D341Med (cell line): ENCODE measurements around the gene TMEM176B.
"Not testable (repeated sequence)": the region's sequence is repeated elsewhere in the genome, so short reads cannot be mapped to it uniquely, and the experiment has no call there.

ENCODE experiments used
- DNase-seq: peaks from one replicate; pipeline ENCODE4 v3.0.0; 2012; ENCODE audit warnings: low spot score

The TMEM176B gene

DNA sequence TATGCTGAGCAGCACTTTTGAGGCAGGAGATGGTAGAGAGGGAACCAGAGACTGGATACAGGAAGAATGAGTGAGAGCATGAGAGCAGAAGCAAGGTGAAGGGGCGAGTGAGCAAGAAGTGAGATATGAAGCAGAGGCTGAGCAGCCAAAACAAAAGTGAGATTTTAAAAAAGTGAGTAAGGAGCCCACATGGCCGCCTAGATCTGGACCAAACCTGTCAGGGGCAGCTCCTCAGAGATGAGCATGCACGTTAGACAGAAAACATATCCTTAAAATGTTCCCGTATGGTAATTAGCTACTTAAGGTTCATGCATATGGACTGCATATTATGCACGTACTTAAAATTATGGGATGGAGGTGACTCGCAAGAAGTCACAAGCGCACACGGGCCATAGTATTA, 22.9 kb upstream of the TMEM176B start:
- DNase-seq, result no peak

DNA sequence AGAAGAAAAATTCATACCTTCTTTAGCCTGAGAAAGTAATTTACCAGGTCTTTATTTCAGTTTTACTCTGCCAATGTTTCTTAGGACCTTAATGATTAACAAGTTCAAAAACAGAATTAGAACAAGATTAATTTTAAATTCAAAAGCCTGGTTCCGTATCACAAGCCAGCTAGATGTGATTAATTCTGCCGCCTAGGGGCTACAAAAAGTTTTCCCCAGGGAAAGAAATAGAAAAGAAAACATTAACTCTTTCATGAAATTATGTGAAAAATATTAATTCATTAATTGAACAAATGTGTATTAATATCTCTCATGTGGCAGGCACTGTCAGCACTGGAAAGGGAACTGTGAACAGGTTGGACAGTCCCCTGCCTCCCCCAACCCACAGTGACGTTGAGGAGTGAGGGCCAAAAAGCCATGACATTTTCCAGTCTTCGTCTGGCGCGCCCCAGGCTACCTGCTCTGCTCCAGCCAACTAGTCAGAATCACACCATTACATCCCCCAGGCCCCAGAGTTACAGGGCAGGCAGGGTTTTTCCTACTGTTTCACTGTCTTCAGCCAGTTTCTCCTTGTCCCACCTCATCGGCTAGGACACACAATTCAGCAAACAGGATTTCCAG, 20.5 kb upstream of the TMEM176B start:
- DNase-seq, result no peak

DNA sequence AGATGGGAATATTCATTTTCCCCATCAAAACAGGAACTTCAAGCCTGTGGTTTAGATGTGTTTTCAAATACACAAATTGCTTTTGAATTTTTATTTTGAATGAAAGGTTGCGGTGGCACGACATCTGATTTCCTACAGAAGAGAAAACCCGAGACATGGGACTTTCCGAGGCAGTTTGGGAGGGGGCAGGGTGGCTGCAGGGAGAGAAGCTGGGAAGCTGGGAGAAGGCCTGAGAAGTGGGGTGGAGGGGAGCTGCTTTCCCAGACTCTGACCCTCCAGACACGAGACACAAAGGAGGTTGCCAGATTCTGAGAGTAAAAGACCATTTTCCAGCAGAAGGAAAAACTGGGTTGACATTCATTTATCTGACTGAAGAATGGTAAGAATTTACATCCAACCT, 20.0 kb upstream of the TMEM176B start:
- no peak for DNase-seq

DNA sequence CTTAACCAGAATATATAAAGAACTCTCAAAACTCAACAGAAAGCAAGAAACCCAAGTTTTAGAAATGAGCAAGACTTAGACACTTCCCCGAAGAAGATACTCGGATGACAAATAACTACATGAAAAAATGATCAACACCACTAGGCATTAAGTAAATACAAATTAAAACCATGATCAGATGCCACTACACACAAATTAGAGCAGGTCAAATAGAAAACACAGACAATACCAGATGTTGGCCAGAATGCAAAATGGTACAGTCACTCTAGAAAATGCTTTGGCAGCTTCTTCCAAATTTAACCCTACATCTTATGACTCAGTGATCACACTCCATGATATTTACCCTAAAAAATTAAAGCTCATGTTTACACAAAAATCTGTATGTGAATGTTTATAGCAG, 18.8 kb upstream of the TMEM176B start:
- DNase-seq, result no peak

DNA sequence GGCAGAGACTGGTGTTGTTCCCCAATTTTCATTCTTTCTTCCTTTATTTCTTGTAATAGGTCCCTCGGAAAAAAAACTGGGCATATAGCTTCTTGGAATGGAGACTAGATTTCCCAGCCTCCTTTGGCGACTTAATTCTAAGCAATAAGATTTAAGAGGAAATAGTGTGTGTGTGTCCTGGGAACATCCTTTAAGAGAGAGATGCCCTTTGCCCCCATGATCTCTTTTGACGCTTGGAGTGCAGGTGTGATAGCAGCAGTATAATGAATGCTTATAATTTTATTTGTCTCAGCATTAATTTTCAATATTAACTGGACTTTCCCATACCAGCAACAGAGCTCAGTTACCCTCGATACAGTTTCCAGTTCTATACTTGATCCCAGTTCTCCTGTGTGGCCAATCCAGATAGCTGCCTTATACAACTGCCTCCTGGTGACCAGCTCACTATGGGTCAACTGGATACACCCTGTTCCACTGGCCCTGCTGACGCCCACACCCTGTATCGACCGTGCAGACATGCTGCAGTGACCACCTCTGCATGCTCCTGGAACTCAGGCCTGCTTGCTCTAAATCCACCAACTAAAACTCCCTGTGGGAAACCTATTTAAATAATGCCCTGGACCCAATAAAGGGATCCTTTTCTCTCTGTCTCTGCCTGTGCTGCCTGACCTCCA, 14.3 kb upstream of the TMEM176B start:
- no peak for DNase-seq

DNA sequence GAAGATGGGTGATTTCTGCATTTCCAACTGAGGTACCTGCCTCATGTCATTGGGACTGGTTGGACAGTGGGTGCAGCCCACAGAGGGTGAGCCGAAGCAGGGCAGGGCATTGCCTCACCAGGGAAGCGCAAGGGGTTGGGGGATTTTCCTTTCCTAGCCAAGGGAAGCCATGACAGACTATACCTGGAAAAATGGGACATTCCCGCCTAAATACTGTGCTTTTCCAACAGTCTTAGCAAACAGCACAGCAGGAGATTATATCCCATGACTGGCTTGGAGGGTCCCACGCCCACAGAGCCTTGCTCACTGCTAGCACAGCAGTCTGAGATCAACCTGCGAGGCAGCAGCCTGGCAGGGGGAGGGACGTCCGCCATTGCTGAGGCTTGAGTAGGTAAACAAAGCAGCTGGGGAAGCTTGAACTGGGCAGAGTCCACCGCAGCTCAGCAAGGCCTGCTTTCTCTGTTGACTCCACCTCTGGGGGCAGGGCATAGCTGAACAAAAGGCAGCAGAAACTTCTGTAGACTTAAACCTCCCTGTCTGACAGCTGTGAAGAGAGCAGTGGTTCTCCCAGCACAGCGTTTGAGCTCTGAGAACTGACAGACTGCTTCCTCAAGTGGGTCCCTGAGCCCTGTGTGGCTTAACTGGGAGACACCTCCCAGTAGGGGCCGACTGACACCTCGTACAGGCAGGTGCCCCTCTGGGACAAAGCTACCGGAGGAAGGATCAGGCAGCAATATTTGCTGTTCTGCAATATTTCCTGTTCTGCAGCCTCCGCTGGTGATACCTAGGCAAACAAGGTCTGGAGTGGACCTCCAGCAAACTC, 7.7 kb upstream of the TMEM176B start:
- not testable (repeated sequence) for DNase-seq

DNA sequence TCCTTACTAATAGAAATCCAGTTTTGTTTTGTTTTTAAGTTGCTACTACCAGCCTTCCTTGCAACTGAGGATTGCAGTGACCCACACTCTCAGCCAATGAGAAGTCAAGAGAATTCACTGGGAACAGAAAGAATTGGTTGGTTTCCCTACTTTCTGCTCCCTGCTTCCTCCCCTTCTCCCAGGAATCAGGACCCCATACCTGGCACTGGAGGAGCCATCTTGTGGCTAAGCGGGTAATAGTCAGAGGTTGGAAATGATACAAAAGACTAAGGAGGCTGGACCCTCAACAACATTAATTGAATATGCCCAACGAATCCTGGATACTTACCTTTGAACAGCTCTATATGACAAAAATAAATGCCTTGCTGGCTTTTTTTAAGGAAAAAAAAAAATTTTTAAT, 6.7 kb upstream of the TMEM176B start:
- DNase-seq, result no peak

DNA sequence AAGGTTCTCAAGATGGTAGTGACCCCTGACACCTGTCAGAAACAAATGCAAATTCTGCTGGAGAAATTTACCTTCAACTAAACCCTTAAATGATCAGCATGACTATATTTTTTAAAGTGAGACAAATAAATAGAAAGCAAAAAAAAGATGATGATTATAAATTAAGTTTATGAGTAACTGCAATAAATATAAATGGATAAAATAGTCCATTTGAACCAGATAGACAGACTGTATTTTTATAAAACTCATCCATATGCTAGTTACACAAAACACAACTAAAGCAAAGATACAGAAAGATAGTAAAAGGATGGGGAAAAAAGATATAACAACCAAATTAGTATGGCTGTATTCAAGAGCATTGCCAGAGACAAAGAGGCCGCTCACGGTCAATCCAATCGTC, 6.3 kb upstream of the TMEM176B start:
- no peak for DNase-seq

DNA sequence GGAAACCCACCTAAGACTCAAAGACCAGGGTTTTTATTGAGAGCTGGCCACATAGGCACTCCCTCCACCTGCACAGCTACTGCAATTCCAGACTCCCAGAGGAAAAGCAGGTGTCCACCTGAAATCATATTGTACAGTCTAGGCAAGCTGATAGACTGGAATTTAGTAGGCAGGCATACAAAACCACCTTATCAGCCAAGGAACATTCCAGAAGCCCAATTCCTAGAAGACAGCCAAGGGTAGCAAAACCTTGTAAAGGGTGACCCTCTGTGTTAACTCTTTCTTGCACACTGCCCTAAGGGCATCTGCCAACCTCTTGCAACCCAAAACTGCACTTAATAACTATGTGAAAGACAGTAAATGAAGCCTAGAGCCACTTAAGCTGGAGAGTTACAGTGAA, 5.7 kb upstream of the TMEM176B start:
- DNase-seq, result no peak

DNA sequence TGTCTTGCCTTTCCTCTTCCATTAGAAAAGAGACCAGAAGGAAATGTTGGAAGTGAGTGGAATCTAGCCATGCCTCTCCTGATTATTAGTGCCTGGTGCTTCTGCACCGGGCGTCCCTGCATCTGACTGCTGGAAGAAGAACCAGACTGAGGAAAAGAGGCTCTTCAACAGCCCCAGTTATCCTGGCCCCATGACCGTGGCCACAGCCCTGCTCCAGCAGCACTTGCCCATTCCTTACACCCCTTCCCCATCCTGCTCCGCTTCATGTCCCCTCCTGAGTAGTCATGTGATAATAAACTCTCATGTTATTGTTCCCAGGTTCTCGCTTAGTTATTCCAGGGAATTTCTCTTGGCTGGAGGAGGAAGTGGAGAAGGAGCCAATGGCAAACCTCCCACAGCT, 4.6 kb upstream of the TMEM176B start:
- DNase-seq, result no peak

DNA sequence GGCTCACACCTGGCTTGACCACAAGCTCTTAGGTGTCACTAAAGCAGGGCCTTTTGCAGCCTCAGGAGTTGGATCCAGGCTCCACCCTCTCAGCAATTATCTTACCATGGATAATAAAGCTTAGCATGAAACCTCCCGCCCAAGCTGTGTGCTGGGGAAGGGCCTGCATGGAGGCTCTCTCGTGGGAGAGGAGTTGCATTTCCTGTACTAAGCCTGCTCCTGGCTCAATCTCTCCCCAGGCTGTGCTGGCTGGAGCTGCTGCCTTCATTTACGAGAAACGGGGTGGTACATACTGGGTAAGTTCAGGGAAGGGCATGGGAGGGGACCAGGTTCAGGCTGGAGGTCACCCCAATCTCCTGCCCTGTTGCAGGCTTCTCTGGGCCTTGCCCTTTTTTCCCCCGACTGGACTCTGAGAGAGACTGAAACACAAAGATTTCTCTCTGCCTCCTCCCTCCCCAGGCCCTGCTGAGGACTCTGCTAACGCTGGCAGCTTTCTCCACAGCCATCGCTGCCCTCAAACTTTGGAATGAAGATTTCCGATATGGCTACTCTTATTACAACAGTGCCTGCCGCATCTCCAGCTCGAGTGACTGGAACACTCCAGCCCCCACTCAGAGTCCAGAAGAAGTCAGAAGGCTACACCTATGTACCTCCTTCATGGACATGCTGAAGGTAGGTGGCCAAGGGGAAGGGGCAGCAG, 3.1 kb upstream of the TMEM176B start:
- peak; percentile 56 for DNase-seq

DNA sequence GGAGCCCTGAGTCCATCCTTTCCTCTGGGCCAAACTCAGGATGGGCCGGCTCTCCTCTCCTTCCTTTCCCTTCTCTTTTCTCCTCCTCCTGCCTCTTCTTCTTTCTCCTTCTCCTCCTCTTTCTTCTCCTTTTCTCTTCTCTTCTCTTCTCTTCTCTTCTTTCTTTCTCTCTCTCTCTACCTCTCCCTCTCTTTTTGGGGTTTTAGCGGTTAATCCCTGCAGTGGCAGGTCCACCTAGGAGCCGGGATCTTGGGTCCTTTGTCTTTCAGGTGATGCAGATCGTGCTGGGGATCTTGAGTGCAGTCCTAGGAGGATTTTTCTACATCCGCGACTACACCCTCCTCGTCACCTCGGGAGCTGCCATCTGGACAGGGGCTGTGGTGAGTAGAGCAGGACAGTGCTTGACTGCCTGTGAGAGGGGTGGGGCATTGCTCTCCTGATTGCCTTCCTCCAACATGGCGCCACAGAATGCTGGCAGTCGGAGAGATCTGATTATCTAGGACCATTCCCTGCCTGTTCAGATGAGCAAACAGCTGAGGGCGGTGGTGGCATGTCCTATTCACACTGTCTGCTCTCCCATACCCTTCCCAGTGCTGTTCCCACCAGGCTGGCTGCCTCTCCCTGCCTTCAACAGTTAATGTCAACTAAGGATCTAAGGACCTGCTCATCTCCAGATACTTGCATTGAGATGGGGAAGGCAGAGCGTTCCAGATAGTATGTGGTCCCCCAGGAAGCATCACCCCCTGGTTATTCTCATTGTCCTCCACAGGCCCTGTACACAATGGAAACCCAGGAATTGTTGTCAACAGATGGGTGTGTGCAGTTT, 2.0 kb upstream of the TMEM176B start:
- DNase-seq, result no peak

DNA sequence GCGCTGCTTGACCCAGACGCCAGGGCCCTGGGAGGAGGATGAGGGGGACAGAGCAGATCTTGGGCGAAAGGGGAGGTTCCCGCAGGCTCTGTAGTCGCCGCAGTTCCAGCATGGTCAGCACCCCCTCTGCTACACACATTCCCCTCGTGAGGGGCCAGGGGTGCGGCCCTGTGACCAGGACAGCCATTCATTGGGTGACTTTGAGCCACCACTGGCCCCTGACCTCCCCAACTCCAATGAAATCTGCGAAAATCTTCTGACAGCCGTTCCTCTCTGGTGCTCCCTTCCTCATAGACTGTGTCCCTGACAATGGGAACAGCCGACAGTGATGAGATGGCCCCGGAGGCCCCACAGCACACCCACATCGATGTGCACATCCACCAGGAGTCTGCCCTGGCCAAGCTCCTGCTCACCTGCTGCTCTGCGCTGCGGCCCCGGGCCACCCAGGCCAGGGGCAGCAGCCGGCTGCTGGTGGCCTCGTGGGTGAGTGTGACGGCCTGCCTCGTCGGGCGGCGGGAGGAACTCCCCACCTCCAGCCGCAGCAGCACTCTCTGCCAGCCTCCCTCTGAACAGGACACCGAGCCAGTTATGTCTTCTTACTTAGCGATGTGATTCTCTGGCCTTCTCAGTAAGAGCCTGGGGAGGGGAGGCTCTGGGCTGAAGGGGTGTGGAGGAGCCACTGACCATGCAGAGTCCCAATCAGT, 1.2 kb upstream of the TMEM176B start:
- DNase-seq, result no peak

DNA sequence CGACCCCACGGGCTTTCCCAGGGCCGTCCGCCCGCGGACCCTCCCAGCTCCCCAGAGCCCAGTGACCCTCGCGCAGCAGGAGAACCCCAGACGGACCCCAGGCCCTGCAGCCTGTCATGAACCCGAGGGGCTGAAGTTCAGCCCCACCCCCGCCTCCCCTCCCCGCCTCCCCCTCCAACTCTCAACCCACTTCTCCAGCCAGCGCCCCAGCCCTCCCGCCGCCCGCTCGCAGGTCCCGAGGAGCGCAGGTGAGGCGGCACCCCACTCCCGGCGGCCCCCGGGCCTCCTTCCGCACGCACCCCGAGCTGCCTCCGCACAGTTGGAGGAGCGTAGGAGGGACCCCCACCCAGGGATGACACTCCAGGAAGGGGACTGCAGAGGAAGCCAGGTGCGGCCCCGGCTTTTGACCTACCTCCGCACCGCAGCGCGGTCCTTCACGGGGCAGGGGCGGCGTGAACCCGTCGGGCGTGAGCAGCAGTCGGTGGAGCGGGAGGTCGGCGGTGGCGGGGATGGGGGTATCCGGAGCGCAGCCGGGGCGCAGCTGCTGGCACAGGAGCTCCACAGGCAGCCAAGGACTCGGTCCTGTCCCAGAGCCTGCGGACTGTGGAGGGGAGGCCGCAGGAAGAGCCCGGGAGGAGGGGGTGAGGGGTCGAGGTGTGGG, 547 bp upstream of the TMEM176B start, which contains the start of gene TMEM176A:
TSS of gene TMEM176A (plus strand) at position 189 of the 661 bp plus-strand sequence. CDS start 782 bp downstream, outside the sequence.
- DNase-seq, result no peak

DNA sequence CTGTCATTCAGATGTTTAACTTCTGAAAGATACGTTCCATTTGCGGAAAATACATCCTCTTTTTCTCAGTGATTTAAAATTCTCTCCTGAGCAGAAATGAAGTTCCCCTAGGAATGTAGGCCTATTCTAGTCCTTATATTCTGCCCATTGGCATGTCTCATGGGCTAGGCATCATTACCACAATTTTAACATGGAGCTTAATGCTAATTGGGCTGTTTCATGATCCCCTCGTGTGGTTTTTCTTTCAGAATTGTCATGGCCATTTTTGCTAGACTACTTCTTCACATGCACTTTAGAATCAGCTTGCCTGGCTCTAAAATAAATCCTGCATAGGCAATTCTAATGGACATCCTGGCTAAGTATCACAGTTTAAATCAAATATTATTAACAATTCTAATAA, 1.0 kb downstream of the TMEM176B start:
- no peak for DNase-seq

DNA sequence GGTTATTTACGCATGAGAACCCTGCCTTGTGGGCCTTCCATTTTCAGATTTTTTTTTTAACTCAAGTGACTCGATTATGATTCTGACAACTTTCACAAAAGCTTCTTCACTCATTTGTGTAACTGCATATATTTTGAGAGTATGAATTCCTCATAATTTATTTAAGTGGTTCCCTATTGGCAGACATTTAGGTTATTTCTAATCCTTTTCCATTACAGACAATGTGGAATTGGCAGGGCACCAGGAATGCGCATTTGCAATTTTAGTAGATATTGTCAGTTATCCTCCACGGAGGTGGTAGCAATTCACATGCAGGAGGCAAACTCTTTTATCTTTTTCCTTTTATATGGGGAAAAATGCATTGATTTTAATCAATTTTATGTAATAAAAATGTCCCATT, 2.5 kb downstream of the TMEM176B start:
- no peak for DNase-seq

DNA sequence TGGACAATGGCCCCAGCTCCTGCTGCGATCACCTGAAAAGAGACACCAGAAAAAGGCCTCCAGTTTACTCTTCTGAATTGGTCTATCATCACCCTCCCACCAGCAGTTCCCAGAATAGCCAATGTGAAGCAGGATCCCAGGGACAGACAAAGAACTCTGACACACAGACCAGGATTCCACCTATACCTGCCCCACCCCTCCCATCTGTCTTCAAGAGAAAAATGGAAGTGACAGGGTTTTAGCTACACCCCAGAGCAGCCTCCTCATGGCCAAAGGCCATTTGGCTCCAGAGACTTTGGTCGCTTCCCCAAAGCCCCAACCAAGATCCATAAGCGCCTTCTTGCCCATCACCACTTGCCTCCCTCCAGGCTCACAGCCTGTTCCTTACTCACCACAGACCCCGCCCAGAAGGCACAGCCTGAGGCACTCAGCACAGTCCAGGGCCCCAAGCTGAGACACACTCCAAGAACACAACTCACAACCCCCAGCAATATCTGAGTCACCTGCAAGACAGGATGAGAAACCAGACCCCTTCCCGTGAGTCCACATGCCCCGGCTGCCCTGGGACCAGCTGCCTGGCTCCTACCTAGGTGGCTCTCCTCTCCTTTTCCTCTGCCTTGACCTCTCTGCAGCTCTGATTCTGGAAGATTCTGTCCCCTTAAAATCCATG, 6.5 kb downstream of the TMEM176B start:
- DNase-seq, result no peak

DNA sequence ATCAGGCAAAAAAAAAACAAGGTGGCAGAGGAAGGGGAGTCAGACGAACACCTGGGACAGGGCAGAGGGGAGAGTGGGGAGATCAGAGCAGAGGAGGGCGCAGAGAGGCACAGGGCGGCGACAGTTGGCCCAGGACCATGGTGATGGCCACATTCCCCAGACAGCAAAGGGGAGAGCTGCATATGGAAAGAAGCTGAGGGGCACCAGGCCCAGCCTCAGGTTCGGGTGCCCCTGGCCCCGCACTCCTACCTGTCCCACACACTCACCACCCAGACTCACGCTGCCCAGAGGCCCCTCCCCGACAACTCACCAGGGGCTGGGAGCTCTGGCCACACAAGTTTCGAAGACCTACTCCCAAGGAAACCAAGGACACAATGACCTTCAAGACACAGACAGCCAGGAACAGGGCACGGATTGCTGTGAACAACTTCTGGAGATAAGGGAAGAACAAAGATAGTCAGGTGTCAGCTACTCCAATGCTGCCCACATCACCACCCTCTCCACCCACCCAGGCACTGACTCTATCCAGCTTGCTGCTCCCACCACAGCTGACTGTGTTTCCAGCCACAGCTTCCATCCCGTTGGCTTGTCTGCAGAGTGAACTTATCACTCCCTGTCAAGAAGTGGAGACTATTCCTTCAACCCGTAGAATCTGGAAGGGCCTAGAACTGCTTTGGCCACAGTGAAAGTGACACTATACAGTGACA, 8.3 kb downstream of the TMEM176B start:
- DNase-seq, result no peak

DNA sequence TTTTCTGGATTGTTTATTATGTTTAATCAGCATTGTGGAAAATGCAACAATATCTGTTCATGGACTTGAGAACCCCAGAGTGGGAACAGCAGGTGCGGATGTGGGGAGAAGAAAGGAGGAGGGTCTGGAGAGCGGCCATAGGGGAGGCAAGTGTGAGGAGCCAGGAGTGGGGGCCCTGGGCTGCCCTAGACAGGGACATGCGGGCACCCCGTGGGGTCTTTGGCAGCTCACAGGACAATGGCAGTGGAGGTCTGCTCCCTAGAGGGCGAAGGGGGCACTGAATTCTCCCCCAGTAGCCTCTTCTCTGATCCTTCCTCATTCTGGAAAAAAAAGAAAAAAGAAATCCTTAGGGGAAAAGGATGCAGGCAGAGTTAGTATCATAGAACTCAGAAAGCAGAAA, 8.9 kb downstream of the TMEM176B start:
- DNase-seq, result no peak
